ENCODE data around the gene HNRNPA3.

HNRNPA3 gene

GRCh38 chr2:177225965-177226360 lies 13.4 kb downstream of the HNRNPA3 start:
- no peaks in the 10 kb centered on the region for H3K9me3 ChIP-seq (replicated peaks in 1 of 2; ENCODE audit: control insufficient read depth in 2 of 2, insufficient read depth in 1 of 2, low read depth in 1 of 2, low read length in 2 of 2)
- no peak overlapping the region for H3K23ac ChIP-seq (ENCODE audit: low read depth, low read length, poor library complexity)
- no peak overlapping the region for H4K91ac ChIP-seq (ENCODE audit: low read depth, low read length, poor library complexity)
- H2AFZ ChIP-seq (ENCODE audit: low read length) = no peak overlapping the region
- no peak overlapping the region for H3K4me3 ChIP-seq (ENCODE audit: low read length in 2 of 2)
- H3K18ac ChIP-seq (ENCODE audit: low read length) = no peak overlapping the region
- H2BK120ac ChIP-seq (ENCODE audit: low read depth, low read length) = no peak overlapping the region
- no peaks in the 10 kb centered on the region for H3K27me3 ChIP-seq (ENCODE audit: control insufficient read depth in 3 of 3, insufficient read depth in 3 of 3, low read depth in 1 of 3, low read length in 3 of 3)
- H3K79me1 ChIP-seq (ENCODE audit: low read depth, low read length) = peaks cover 2% of the 10 kb centered on the region
- no peak overlapping the region for H3K4me2 ChIP-seq (ENCODE audit: insufficient read depth, low read length, poor library complexity, severe bottlenecking)
- H2AK5ac ChIP-seq (ENCODE audit: low read depth, low read length) = no peak overlapping the region
- WGBS, 2 donors (ENCODE audit: extremely low coverage in 2 of 2, insufficient read length in 2 of 2, insufficient replicate concordance in 1 of 2) = no CpG with 5 or more reads among the region's 2 CpGs
- H3K36me3 ChIP-seq (replicated peaks in 1 of 2; ENCODE audit: control insufficient read depth in 2 of 2, insufficient read depth in 2 of 2, low read length in 2 of 2) = peaks cover 12 to 69% of the 10 kb centered on the region in 2 donors
- H3K9ac ChIP-seq (ENCODE audit: low read depth, low read length, poor library complexity) = no peak overlapping the region
- no peak overlapping the region for H2BK5ac ChIP-seq (ENCODE audit: low read length)
- no peak overlapping the region for H3K4ac ChIP-seq (ENCODE audit: low read length)
- no peak for DNase-seq (ENCODE audit: low spot score)
- no peak overlapping the region for H2BK12ac ChIP-seq (ENCODE audit: low read length)
- H2BK15ac ChIP-seq (ENCODE audit: low read length) = no peak overlapping the region
- no peaks in the 10 kb centered on the region for H3K4me1 ChIP-seq (ENCODE audit: control insufficient read depth in 2 of 2, insufficient read depth in 1 of 2, low read depth in 1 of 2, low read length in 2 of 2)
- H3K14ac ChIP-seq (ENCODE audit: low read length) = no peak overlapping the region
- no peak overlapping the region for H3K27ac ChIP-seq (replicated peaks; ENCODE audit: low read length)
- no peak overlapping the region for H4K8ac ChIP-seq (ENCODE audit: low read depth, low read length)

- Histone ChIP-seq H2AFZ (ENCODE audit: low read length) (no peak overlapping the region), H3K36me3 (replicated peaks in 1 of 2; ENCODE audit: control insufficient read depth in 2 of 2, insufficient read depth in 2 of 2, low read length in 2 of 2) (peaks cover 12 to 70% of the 10 kb centered on the region in 2 donors), H3K23ac (ENCODE audit: low read depth, low read length, poor library complexity) (no peak overlapping the region), H4K8ac (ENCODE audit: low read depth, low read length) (no peak overlapping the region), H2BK5ac (ENCODE audit: low read length) (no peak overlapping the region), H3K4ac (ENCODE audit: low read length) (no peak overlapping the region), H3K79me1 (ENCODE audit: low read depth, low read length) (no peaks in the 10 kb centered on the region), H3K4me2 (ENCODE audit: insufficient read depth, low read length, poor library complexity, severe bottlenecking) (no peak overlapping the region), H3K9me3 (replicated peaks in 1 of 2; ENCODE audit: control insufficient read depth in 2 of 2, insufficient read depth in 1 of 2, low read depth in 1 of 2, low read length in 2 of 2) (no peaks in the 10 kb centered on the region), H4K91ac (ENCODE audit: low read depth, low read length, poor library complexity) (no peak overlapping the region), H2AK5ac (ENCODE audit: low read depth, low read length) (no peak overlapping the region), H2BK120ac (ENCODE audit: low read depth, low read length) (no peak overlapping the region), H2BK12ac (ENCODE audit: low read length) (no peak overlapping the region), H3K4me1 (ENCODE audit: control insufficient read depth in 2 of 2, insufficient read depth in 1 of 2, low read depth in 1 of 2, low read length in 2 of 2) (no peaks in the 10 kb centered on the region), H3K14ac (ENCODE audit: low read length) (no peak overlapping the region), H3K9ac (ENCODE audit: low read depth, low read length, poor library complexity) (peak overlapping the region; percentile 45), H3K27ac (replicated peaks; ENCODE audit: low read length) (no peak overlapping the region), H3K4me3 (ENCODE audit: low read length in 2 of 2) (no peak overlapping the region), H2BK15ac (ENCODE audit: low read length) (no peak overlapping the region), H3K27me3 (ENCODE audit: control insufficient read depth in 3 of 3, insufficient read depth in 3 of 3, low read depth in 1 of 3, low read length in 3 of 3) (no peaks in the 10 kb centered on the region), H3K18ac (ENCODE audit: low read length) (no peak overlapping the region)
- WGBS, 2 donors (ENCODE audit: extremely low coverage in 2 of 2, insufficient read length in 2 of 2, insufficient replicate concordance in 1 of 2) = no CpG with 5 or more reads among the region's 8 CpGs
- no peak for DNase-seq (ENCODE audit: low spot score)
Measured at GRCh38 chr2:177229442-177230242, 17.0 kb downstream of the HNRNPA3 start.

DNA sequence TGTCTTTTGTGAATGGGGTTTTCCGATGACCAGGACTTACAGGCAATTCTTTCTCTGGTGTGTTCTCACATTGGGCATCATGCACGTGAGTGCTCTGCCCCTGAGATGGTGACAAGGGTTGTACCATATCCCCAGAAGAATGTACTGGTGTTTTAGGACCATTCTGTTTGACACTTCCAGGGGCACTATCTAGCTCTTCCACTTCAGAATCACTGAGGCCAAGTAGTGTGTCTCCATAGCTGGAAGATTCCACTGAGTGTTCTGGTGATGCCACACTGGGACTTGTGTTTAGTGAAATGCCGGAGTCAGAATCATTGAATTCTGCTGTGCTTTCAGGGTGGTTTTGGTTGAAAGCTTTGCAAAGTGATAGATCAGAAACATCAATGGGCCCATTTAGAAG lies 18.7 kb downstream of the HNRNPA3 start:
- H2AFZ ChIP-seq (ENCODE audit: low read length) = no peak overlapping the region
- no peak overlapping the region for H2BK120ac ChIP-seq (ENCODE audit: low read depth, low read length)
- peaks cover 0 to 1% of the 10 kb centered on the region in 2 donors for H3K9me3 ChIP-seq (replicated peaks in 1 of 2; ENCODE audit: control insufficient read depth in 2 of 2, insufficient read depth in 1 of 2, low read depth in 1 of 2, low read length in 2 of 2)
- no CpG with 5 or more reads among the region's 3 CpGs for WGBS, 2 donors (ENCODE audit: extremely low coverage in 2 of 2, insufficient read length in 2 of 2, insufficient replicate concordance in 1 of 2)
- no peaks in the 10 kb centered on the region for H3K4me1 ChIP-seq (ENCODE audit: control insufficient read depth in 2 of 2, insufficient read depth in 1 of 2, low read depth in 1 of 2, low read length in 2 of 2)
- no peak overlapping the region for H3K4ac ChIP-seq (ENCODE audit: low read length)
- H3K27me3 ChIP-seq (ENCODE audit: control insufficient read depth in 3 of 3, insufficient read depth in 3 of 3, low read depth in 1 of 3, low read length in 3 of 3) = no peaks in the 10 kb centered on the region
- no peak overlapping the region for H3K18ac ChIP-seq (ENCODE audit: low read length)
- H3K27ac ChIP-seq (replicated peaks; ENCODE audit: low read length) = no peak overlapping the region
- no peak overlapping the region for H3K4me2 ChIP-seq (ENCODE audit: insufficient read depth, low read length, poor library complexity, severe bottlenecking)
- no peak overlapping the region for H3K9ac ChIP-seq (ENCODE audit: low read depth, low read length, poor library complexity)
- H2BK12ac ChIP-seq (ENCODE audit: low read length) = no peak overlapping the region
- H3K4me3 ChIP-seq (ENCODE audit: low read length in 2 of 2) = no peak overlapping the region
- H2AK5ac ChIP-seq (ENCODE audit: low read depth, low read length) = no peak overlapping the region
- H3K23ac ChIP-seq (ENCODE audit: low read depth, low read length, poor library complexity) = no peak overlapping the region
- H4K91ac ChIP-seq (ENCODE audit: low read depth, low read length, poor library complexity) = no peak overlapping the region
- no peak overlapping the region for H2BK15ac ChIP-seq (ENCODE audit: low read length)
- no peak overlapping the region for H2BK5ac ChIP-seq (ENCODE audit: low read length)
- DNase-seq (ENCODE audit: low spot score) = no peak
- peaks cover 12 to 81% of the 10 kb centered on the region in 2 donors for H3K36me3 ChIP-seq (replicated peaks in 1 of 2; ENCODE audit: control insufficient read depth in 2 of 2, insufficient read depth in 2 of 2, low read length in 2 of 2)
- H3K79me1 ChIP-seq (ENCODE audit: low read depth, low read length) = no peaks in the 10 kb centered on the region
- H3K14ac ChIP-seq (ENCODE audit: low read length) = no peak overlapping the region
- H4K8ac ChIP-seq (ENCODE audit: low read depth, low read length) = no peak overlapping the region

GRCh38 chr2:177232098-177232704 lies 19.6 kb downstream of the HNRNPA3 start:
- H2BK120ac ChIP-seq (ENCODE audit: low read depth, low read length) = no peak overlapping the region
- H2BK15ac ChIP-seq (ENCODE audit: low read length) = no peak overlapping the region
- no peaks in the 10 kb centered on the region for H3K4me1 ChIP-seq (ENCODE audit: control insufficient read depth in 2 of 2, insufficient read depth in 1 of 2, low read depth in 1 of 2, low read length in 2 of 2)
- H3K4me2 ChIP-seq (ENCODE audit: insufficient read depth, low read length, poor library complexity, severe bottlenecking) = no peak overlapping the region
- no peak overlapping the region for H3K14ac ChIP-seq (ENCODE audit: low read length)
- peaks cover 12 to 89% of the 10 kb centered on the region in 2 donors for H3K36me3 ChIP-seq (replicated peaks in 1 of 2; ENCODE audit: control insufficient read depth in 2 of 2, insufficient read depth in 2 of 2, low read length in 2 of 2)
- H3K23ac ChIP-seq (ENCODE audit: low read depth, low read length, poor library complexity) = no peak overlapping the region
- H3K9me3 ChIP-seq (replicated peaks in 1 of 2; ENCODE audit: control insufficient read depth in 2 of 2, insufficient read depth in 1 of 2, low read depth in 1 of 2, low read length in 2 of 2) = peaks cover 0 to 1% of the 10 kb centered on the region in 2 donors
- no peak overlapping the region for H2AFZ ChIP-seq (ENCODE audit: low read length)
- H3K4ac ChIP-seq (ENCODE audit: low read length) = no peak overlapping the region
- no peak overlapping the region for H4K8ac ChIP-seq (ENCODE audit: low read depth, low read length)
- DNase-seq (ENCODE audit: low spot score) = no peak
- H3K79me1 ChIP-seq (ENCODE audit: low read depth, low read length) = no peaks in the 10 kb centered on the region
- H2BK5ac ChIP-seq (ENCODE audit: low read length) = no peak overlapping the region
- no peak overlapping the region for H3K4me3 ChIP-seq (ENCODE audit: low read length in 2 of 2)
- no peak overlapping the region for H2BK12ac ChIP-seq (ENCODE audit: low read length)
- no peak overlapping the region for H4K91ac ChIP-seq (ENCODE audit: low read depth, low read length, poor library complexity)
- H3K27ac ChIP-seq (replicated peaks; ENCODE audit: low read length) = no peak overlapping the region
- no peak overlapping the region for H3K18ac ChIP-seq (ENCODE audit: low read length)
- H3K27me3 ChIP-seq (ENCODE audit: control insufficient read depth in 3 of 3, insufficient read depth in 3 of 3, low read depth in 1 of 3, low read length in 3 of 3) = no peaks in the 10 kb centered on the region
- no peak overlapping the region for H3K9ac ChIP-seq (ENCODE audit: low read depth, low read length, poor library complexity)
- no CpG with 5 or more reads among the region's 8 CpGs for WGBS, 2 donors (ENCODE audit: extremely low coverage in 2 of 2, insufficient read length in 2 of 2, insufficient replicate concordance in 1 of 2)
- no peak overlapping the region for H2AK5ac ChIP-seq (ENCODE audit: low read depth, low read length)

All from neuronal stem cell (in vitro differentiated cells).